Thyroid gland (tissue), 4 donors: ENCODE measurements around the gene ELMO3. TPM values are rescaled to one million over a fixed set of nuclear protein-coding genes. Genes with fewer than 3 reads are reported as not detected.

ENCODE experiments used
- DNase-seq, 2 donors: peaks; one replicate each; pipeline ENCODE4 v3.0.0-alpha.2; 2019
- H3K27ac ChIP-seq, 3 donors: fragments of 200-600 bp; sonication (generic); 1 replicate in 2 of 3; 2 replicates in 1 of 3; pipeline ENCODE4 v1.5.1; 2016 to 2019; ENCODE audit warnings: mild to moderate bottlenecking in 1 of 3, moderate library complexity in 1 of 3
- H3K27me3 ChIP-seq: fragments of 200-600 bp; sonication (generic); one replicate; pipeline ENCODE4 v1.5.1; 2019
- H3K36me3 ChIP-seq, 2 donors: fragments of 200-600 bp; sonication (generic); one replicate each; pipeline ENCODE4 v1.5.1; 2016 to 2019
- H3K4me1 ChIP-seq, 2 donors: fragments of 200-600 bp; sonication (generic); one replicate each; pipeline ENCODE4 v1.5.1; 2017 to 2019
- H3K4me3 ChIP-seq, 3 donors: fragments of 200-600 bp; sonication (generic); replicated peaks in 1 of 3; 1 replicate in 2 of 3; 2 replicates in 1 of 3; pipeline ENCODE4 v1.5.1; 2016; ENCODE audit warnings: mild to moderate bottlenecking in 1 of 3
- H3K9me3 ChIP-seq: fragments of 200-600 bp; sonication (generic); one replicate; pipeline ENCODE4 v1.5.1; 2017
- POLR2A ChIP-seq, 2 donors: fragments of 450-650 bp; IDR thresholded peaks; one replicate each; pipeline ENCODE4 v1.6.1; 2017; ENCODE audit warnings: antibody characterized with exemption in 2 of 2, mild to moderate bottlenecking in 2 of 2, moderate library complexity in 1 of 2
- WGBS, 2 donors: methylation state at CpG; one replicate each; pipeline ENCODE4 v1.1.5; 2017; 5-methylcytosine and 5-hydroxymethylcytosine counted together
- intact Hi-C: fragments of 100-400 bp; cut with DNase I; formaldehyde crosslinking; loops from one replicate; pipeline ENCODE4 v1.15.1; 2023
- total RNA-seq, 4 donors: library from RNA; depleted of rRNA; stranded (reverse); fragments of >200 nt; gene quantifications; one replicate each; pipeline ENCODE4 v1.2.3, GENCODE V29; 2016
- TF ChIP-seq, protein P1 (sequence below), 6 experiments: fragments of 200-600 bp in 3 of 6; fragments of 450-650 bp in 3 of 6; sonication (generic) in 3 of 6; IDR thresholded peaks; one replicate each; pipeline ENCODE4 v1.5.1; 2016 to 2019; ENCODE audit warnings: antibody characterized with exemption in 6 of 6, mild to moderate bottlenecking in 2 of 6, inconsistent platforms in 1 of 6, moderate library complexity in 1 of 6

The ELMO3 gene
- total RNA-seq, 4 donors from 2014 or later = 26.0 to 37.8 (median 30.0) TPM

- intact Hi-C loops = no loop called here
- peaks cover 29 to 36% of the 10 kb centered on the region in 2 donors for H3K36me3 ChIP-seq
- H3K4me3 ChIP-seq = no peak overlapping the region
- TF ChIP-seq POLR2A (IDR thresholded peaks at IDR 0.05) = no peak
- TF ChIP-seq, protein P1, sequence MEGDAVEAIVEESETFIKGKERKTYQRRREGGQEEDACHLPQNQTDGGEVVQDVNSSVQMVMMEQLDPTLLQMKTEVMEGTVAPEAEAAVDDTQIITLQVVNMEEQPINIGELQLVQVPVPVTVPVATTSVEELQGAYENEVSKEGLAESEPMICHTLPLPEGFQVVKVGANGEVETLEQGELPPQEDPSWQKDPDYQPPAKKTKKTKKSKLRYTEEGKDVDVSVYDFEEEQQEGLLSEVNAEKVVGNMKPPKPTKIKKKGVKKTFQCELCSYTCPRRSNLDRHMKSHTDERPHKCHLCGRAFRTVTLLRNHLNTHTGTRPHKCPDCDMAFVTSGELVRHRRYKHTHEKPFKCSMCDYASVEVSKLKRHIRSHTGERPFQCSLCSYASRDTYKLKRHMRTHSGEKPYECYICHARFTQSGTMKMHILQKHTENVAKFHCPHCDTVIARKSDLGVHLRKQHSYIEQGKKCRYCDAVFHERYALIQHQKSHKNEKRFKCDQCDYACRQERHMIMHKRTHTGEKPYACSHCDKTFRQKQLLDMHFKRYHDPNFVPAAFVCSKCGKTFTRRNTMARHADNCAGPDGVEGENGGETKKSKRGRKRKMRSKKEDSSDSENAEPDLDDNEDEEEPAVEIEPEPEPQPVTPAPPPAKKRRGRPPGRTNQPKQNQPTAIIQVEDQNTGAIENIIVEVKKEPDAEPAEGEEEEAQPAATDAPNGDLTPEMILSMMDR (IDR thresholded peaks at IDR 0.05) = no peak
- H3K27ac ChIP-seq = no peak overlapping the region
- no peaks in the 10 kb centered on the region for H3K27me3 ChIP-seq
- peaks cover 20 to 30% of the 10 kb centered on the region in 2 donors for H3K4me1 ChIP-seq
- no peak for DNase-seq
- no peaks in the 10 kb centered on the region for H3K9me3 ChIP-seq
Measured at GRCh38 chr16:67193536-67193935, 5.4 kb upstream of the ELMO3 start.

DNA sequence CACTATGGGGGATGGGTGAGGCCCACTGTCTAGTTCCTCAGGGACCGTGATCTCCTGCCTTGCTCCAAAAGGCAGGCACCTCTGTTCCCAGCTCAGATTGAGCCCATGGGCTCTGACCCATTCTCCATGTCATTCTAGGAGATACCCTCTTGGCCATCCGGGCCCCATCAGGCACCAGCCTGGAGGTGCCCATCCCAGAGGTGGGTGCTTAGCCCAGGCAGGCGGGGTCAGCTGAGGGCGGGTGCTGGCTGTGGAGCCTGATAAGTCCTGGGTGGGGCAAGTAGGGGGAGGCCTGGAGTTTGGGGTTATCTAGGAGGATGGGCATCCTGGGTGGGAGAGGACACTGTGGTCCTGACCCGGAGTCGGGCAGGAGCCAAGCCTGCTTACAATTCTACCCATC, 4.7 kb upstream of the ELMO3 start:
- no peaks in the 10 kb centered on the region for H3K27me3 ChIP-seq
- intact Hi-C loops = no loop called here
- peaks cover 29 to 36% of the 10 kb centered on the region in 2 donors for H3K36me3 ChIP-seq
- 92 to 100% methylated on average over 4 to 5 of the region's 6 CpGs for WGBS, 2 donors
- DNase-seq = no peak
- TF ChIP-seq, protein P1 (IDR thresholded peaks at IDR 0.05) = no peak
- TF ChIP-seq POLR2A (IDR thresholded peaks at IDR 0.05) = no peak
- no peak overlapping the region for H3K4me3 ChIP-seq
- no peaks in the 10 kb centered on the region for H3K9me3 ChIP-seq
- H3K4me1 ChIP-seq = peaks cover 20 to 32% of the 10 kb centered on the region in 2 donors
- H3K27ac ChIP-seq = no peak overlapping the region

DNA sequence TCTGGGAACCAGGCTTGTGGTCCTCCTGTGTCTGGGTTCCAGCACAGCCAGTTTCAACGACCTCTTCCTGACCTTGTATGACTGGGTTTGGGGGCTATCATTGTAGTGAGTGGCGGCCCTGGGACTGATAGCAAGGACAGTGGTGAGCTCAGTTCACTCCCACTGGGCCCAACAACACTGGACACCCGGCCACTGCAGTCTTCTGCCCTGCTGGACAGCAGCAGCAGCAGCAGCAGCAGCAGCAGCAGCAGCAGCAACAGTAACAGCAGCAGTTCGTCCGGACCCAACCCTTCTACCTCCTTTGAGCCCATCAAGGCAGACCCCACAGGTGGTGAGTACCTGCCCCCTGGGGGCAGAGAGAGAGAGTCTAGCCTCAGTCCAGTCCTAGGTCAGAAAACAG, 3.3 kb upstream of the ELMO3 start:
- H3K9me3 ChIP-seq = no peaks in the 10 kb centered on the region
- peaks cover 29 to 36% of the 10 kb centered on the region in 2 donors for H3K36me3 ChIP-seq
- TF ChIP-seq POLR2A (IDR thresholded peaks at IDR 0.05) = no peak
- TF ChIP-seq, protein P1 (IDR thresholded peaks at IDR 0.05) = no peak
- no peak overlapping the region for H3K27ac ChIP-seq
- H3K4me1 ChIP-seq = peaks cover 20 to 39% of the 10 kb centered on the region in 2 donors
- intact Hi-C loops = no loop called here
- no peak overlapping the region for H3K4me3 ChIP-seq
- WGBS, 2 donors = 82 to 84% methylated on average over 3 to 4 of the region's 5 CpGs
- DNase-seq = no peak
- no peaks in the 10 kb centered on the region for H3K27me3 ChIP-seq

DNA sequence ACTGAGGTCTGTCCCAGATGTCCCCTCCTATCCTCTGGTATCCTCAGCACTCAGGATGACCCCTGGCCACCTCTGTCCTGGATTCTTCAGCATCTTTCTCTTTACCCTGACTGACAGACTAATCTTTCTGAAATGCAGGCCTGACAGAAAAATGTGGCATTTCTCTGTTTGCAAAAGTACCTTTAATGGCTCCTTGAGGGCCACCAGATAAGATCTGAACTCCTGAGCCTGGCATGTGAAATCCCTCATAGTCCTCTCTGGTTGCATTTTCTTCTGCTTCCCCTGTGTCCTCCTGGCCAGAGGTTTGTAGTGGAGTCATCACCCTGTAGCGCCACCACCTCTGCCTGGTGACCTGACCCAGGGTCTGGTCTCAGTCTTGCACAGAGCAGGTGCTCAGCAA, 2.0 kb upstream of the ELMO3 start:
- no peak overlapping the region for H3K27ac ChIP-seq
- no peaks in the 10 kb centered on the region for H3K27me3 ChIP-seq
- WGBS, 2 donors = 89 to 100% methylated on average over 1 of the region's 1 CpG
- H3K4me1 ChIP-seq = peaks cover 20 to 32% of the 10 kb centered on the region in 2 donors
- no peak overlapping the region for H3K4me3 ChIP-seq
- intact Hi-C loops = no loop called here
- H3K9me3 ChIP-seq = no peaks in the 10 kb centered on the region
- no peak for DNase-seq
- TF ChIP-seq, protein P1 (IDR thresholded peaks at IDR 0.05) = no peak
- TF ChIP-seq POLR2A (IDR thresholded peaks at IDR 0.05) = no peak
- peaks cover 36 to 44% of the 10 kb centered on the region in 2 donors for H3K36me3 ChIP-seq

DNA sequence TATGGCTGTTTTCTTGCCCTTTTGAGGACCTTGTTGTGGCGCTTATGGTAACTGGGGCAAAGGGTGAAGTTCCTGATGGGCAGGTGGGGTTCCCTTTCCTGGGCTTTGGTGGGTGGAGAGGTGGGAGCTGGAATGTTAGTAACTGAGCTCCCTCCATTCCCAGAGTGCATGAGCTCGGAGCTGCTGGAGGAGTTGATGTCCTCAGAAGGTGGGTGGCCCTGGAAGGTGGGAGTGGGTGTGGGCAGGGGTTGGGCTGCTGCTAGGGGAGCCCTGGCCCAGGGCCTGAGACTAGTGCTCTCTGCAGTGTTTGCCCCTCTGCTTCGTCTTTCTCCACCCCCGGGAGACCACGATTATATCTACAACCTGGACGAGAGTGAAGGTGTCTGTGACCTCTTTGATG, 1.2 kb upstream of the ELMO3 start:
- Histone ChIP-seq H3K4me3 (no peak overlapping the region), H3K4me1 (peaks cover 18 to 28% of the 10 kb centered on the region in 2 donors), H3K27me3 (no peaks in the 10 kb centered on the region), H3K9me3 (no peaks in the 10 kb centered on the region), H3K27ac (peak overlapping the region in 1 of 3 donors; percentile 51), H3K36me3 (peaks cover 44 to 52% of the 10 kb centered on the region in 2 donors)
- TF ChIP-seq POLR2A (IDR thresholded peaks at IDR 0.05) = no peak
- TF ChIP-seq, protein P1 (IDR thresholded peaks at IDR 0.05) = no peak
- WGBS, 2 donors = 85 to 94% methylated on average over 2 to 4 of the region's 6 CpGs
- intact Hi-C loops = no loop called here
- DNase-seq = no peak
